GM10248 (cell line): ENCODE data around the gene SLC22A23.

ENCODE experiments used
- CTCF ChIA-PET: fragments of 300-600 bp; sonication (Branson Sonifier 250); formaldehyde crosslinking; extraction: SDS; loops from one replicate; lab custom pipeline; 2021; ENCODE audit warnings: antibody characterized with exemption; lab: Yijun Ruan, JAX
- POLR2A ChIA-PET: fragments of 350-650 bp; sonication (Branson Sonifier 250); formaldehyde crosslinking; extraction: SDS; loops from one replicate; lab custom pipeline; 2020; ENCODE audit warnings: antibody characterized with exemption; lab: Yijun Ruan, JAX
- DNase-seq: peaks from one replicate; pipeline ENCODE4 v3.0.0; 2012; ENCODE audit errors: extremely low spot score
- TF ChIP-seq, protein P1 (sequence below): IDR thresholded peaks from 2 replicates; pipeline ENCODE4 v1.5.1; 2012; ENCODE audit warnings: mild to moderate bottlenecking, low read depth; ENCODE audit errors: extremely low read depth, missing control alignments, control extremely low read depth

Gene SLC22A23

DNA sequence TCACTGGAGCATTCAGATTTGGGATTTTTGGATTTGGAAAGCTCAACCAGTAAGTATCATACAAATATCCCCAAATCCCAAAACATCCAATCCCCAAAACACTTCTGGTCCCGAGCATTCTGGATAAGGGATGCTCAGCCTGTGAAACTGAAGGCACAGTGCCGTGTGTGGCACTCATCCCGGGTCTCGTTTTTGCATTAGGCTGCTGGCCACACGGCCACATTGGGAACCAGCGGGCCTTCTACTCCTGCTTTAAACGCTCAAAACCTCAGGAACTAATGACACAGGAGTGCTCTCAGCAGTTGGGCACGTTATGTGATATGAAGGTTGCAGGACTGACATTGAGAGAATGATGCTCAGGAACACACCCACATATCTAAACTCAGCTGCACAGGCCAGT is 162.5 kb downstream of the SLC22A23 start:
- TF ChIP-seq, protein P1, sequence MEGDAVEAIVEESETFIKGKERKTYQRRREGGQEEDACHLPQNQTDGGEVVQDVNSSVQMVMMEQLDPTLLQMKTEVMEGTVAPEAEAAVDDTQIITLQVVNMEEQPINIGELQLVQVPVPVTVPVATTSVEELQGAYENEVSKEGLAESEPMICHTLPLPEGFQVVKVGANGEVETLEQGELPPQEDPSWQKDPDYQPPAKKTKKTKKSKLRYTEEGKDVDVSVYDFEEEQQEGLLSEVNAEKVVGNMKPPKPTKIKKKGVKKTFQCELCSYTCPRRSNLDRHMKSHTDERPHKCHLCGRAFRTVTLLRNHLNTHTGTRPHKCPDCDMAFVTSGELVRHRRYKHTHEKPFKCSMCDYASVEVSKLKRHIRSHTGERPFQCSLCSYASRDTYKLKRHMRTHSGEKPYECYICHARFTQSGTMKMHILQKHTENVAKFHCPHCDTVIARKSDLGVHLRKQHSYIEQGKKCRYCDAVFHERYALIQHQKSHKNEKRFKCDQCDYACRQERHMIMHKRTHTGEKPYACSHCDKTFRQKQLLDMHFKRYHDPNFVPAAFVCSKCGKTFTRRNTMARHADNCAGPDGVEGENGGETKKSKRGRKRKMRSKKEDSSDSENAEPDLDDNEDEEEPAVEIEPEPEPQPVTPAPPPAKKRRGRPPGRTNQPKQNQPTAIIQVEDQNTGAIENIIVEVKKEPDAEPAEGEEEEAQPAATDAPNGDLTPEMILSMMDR: no peak
- CTCF ChIA-PET: interaction anchor here (1.3 to 1.7 kb wide), 3 partner anchors 11 to 15 kb away, joined by 3 to 6 read pairs (median 4); no protein-coding TSS in a partner anchor
- POLR2A ChIA-PET: no interaction called here
- DNase-seq: no peak

DNA sequence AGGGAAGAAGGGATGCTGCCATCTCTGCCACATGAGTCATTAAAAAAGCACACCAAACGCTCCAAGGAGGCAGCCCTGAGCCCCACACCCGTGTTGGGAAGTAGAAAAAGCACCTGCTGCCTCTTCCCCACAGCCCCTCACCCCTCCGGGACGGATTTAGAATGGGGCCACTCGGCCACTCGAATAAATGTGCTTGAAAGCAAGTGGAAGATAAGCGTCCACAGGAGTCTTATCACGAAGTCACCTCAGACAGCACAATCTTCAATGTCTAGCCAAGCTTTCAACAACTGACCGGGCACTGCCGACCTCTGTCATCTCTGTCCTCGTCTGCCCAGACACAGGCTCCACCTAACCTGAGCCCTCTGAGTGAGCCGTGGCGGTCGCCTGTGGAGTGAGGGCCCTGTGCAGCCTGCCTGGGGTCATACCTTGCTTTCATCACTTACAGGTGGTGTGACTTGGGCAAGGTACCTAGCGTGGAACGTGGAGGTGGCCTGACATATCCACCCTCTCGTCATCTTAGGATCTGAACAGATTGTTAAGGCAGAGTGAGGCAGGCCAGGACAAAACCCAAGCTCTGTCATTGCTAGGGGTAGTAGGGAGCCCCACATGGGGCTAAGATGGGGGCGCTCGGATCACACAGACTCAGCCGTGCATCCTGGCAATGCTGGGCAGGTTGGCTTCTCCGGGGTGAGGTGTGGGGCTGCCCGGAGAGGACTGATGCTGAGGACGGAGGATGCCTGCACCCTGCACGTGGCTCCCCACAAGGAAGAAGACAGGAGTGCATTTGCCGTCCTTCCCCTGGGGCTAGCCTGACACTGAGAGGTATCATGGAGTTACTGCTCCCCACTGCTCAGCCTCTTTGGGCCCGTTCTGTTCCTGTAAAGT is 163.3 kb downstream of the SLC22A23 start:
- TF ChIP-seq, protein P1: no peak
- ChIA-PET POLR2A (no interaction called here), CTCF (no interaction called here)
- no peak for DNase-seq

DNA sequence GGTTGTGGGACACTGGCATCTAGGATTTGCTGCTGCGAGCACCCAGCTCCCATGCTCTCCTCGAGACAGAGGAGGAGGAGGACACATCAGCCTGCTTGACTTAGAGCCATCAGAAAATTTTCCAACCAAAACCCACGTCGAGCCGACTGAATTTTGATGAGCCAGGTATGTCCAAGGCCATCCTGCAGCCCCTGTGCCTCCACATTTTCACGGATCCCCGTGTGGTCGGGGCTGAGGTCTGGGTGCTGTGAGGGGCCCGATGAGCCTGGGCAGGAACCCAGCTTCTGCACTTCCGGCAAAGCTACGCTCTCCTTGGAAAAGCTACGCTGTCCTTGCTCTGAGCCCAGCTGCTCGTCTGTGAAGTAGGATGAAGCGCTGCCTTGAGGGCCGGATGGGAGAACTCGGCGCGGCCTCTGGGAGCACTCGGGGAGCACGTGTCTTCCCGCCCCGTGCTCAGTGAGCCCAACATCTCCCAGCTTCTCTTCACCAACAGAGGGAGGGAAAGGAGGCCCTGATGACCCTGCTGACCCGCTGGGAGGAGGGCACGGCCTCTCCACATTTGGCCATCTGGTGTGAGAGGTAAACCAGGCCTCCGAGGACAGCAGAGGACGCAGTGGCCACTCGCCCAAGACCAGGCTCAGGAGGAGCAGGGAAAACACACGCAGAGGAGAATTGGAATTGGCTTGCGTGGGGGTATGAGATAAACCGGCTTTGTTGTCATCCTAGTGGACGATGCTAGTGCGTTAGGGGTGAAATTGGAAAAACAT is 164.2 kb downstream of the SLC22A23 start:
- ChIA-PET CTCF (interaction anchor here (1.1 kb wide), 2 partner anchors 78 to 440 kb away, joined by 3 read pairs; no protein-coding TSS in a partner anchor), POLR2A (interaction anchor here (0.5 kb wide), 1 partner anchor 29 kb away, joined by 3 read pairs; no protein-coding TSS in a partner anchor)
- no peak for DNase-seq
- TF ChIP-seq, protein P1: no peak

DNA sequence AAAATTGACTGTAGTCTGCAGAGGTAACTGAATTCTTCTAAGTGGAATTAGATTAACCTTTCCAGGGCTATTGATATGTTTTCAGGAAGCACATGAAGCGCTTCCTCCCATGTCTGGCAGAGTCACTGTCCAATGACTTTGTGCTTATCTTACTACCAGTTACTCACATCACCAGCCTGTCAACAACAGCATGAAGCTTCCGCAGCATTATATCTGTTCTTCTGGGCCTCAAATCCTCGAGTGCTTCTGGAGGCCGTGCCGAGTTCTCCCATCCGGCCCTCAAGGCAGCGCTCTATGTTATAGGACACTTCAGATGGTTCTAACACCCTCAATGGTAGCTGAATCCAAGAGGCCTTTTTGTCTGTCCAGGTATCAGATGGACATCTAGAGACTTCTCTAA is 164.9 kb downstream of the SLC22A23 start:
- CTCF ChIA-PET: interaction anchor here (1.1 to 1.4 kb wide), 4 partner anchors 11 to 440 kb away, joined by 3 to 6 read pairs (median 4); no protein-coding TSS in a partner anchor
- DNase-seq: no peak
- POLR2A ChIA-PET: interaction anchor here (0.5 kb wide), 1 partner anchor 29 kb away, joined by 3 read pairs; no protein-coding TSS in a partner anchor
- TF ChIP-seq, protein P1: no peak

DNA sequence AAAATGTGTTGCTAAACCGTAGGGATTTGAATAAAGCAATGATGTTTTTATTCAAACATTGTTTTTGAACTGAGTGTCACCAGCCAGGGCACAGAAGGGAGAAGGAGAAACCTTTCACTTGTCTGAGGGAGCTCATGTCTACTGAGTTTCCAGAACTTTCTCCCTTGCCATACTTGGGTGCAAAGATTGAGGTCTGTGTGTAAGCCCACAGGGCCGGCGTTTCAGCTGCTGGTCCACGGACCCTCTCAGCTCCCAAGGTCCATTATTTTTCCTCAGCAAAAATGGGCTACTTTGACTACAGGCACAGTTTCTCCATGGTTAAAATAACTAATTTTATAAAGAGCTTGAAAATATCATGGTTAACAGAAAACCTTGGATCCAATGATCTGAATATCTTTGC is 165.5 kb downstream of the SLC22A23 start:
- no peak for DNase-seq
- POLR2A ChIA-PET: no interaction called here
- TF ChIP-seq, protein P1: no peak
- CTCF ChIA-PET: interaction anchor here (1.1 to 1.4 kb wide), 3 partner anchors 10 to 79 kb away, joined by 3 to 6 read pairs (median 4); no protein-coding TSS in a partner anchor

DNA sequence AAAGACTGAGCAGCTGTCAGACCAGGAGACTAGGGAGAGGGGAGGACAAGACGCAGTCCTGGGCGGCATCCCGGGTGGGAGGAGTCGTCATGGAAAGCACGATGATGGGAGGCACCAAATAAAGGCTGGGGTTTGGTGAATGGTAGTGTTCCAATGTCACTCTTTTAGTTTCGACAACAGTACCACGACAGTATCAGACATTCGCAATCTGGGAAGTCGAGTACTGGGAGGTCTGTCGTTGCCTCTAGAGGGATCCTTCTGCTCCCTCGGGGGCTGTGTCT is 166.0 kb downstream of the SLC22A23 start:
- ChIA-PET CTCF (interaction anchor here (1.2 to 1.4 kb wide), 2 partner anchors 9 to 11 kb away, joined by 4 to 6 read pairs; no protein-coding TSS in a partner anchor), POLR2A (no interaction called here)
- TF ChIP-seq, protein P1: no peak
- DNase-seq: no peak
